IPS DF 4.7 (cell line): ENCODE measurements around the gene TMEM11.

Source experiments
- DNase-seq: peaks from one replicate; pipeline ENCODE4 v3.0.0-alpha.2; 2013; ENCODE audit warnings: low spot score; ENCODE audit errors: extremely low read depth

The TMEM11 gene

GRCh38 chr17:21214015-21214776 lies at the start of gene TMEM11:
Gene TMEM11, minus strand, starts transcription at chr17:21214161. Its CDS starts 9 bp downstream, at chr17:21214152.
- no peak for DNase-seq

GRCh38 chr17:21263376-21263775 lies 49.4 kb upstream of the TMEM11 start:
- no peak for DNase-seq

- DNase-seq, result no peak
Measured at GRCh38 chr17:21262259-21262993, 48.5 kb upstream of the TMEM11 start.

GRCh38 chr17:21258593-21258992 lies 44.6 kb upstream of the TMEM11 start:
- no peak for DNase-seq

GRCh38 chr17:21253646-21254441 lies 39.9 kb upstream of the TMEM11 start:
- DNase-seq, result no peak

- no peak for DNase-seq
Measured at GRCh38 chr17:21252796-21253645, 39.1 kb upstream of the TMEM11 start, which contains the start of gene NATD1. Gene NATD1, minus strand, starts transcription at chr17:21253410. Its CDS starts 146 bp downstream, at chr17:21253264.

GRCh38 chr17:21252289-21252795 lies 38.4 kb upstream of the TMEM11 start:
- DNase-seq, result no peak

GRCh38 chr17:21251337-21252010 lies 37.5 kb upstream of the TMEM11 start:
- no peak for DNase-seq

- no peak for DNase-seq
Measured at GRCh38 chr17:21250854-21251253, 36.9 kb upstream of the TMEM11 start.

- no peak for DNase-seq
Measured at GRCh38 chr17:21249920-21250703, 36.2 kb upstream of the TMEM11 start.

- DNase-seq, result no peak
Measured at GRCh38 chr17:21249086-21249795, 35.3 kb upstream of the TMEM11 start.

- no peak for DNase-seq
Measured at GRCh38 chr17:21248500-21248899, 34.5 kb upstream of the TMEM11 start.

GRCh38 chr17:21247552-21248258 lies 33.7 kb upstream of the TMEM11 start:
- no peak for DNase-seq

- no peak for DNase-seq
Measured at GRCh38 chr17:21246698-21247097, 32.7 kb upstream of the TMEM11 start.

- no peak for DNase-seq
Measured at GRCh38 chr17:21245639-21246084, 31.7 kb upstream of the TMEM11 start.

GRCh38 chr17:21243516-21244303 lies 29.7 kb upstream of the TMEM11 start:
- DNase-seq, result no peak
